Gastroesophageal sphincter (tissue), 3 donors: Measurements from ENCODE around the gene TGFBR2.

Source experiments
- CTCF ChIP-seq, 4 experiments: fragments of 200-600 bp in 2 of 4; fragments of 450-650 bp in 2 of 4; sonication (generic) in 1 of 4; IDR thresholded peaks; one replicate each; pipeline ENCODE4 v1.5.1; 2017 to 2019; ENCODE audit warnings: antibody characterized with exemption in 4 of 4, mild to moderate bottlenecking in 2 of 4, moderate library complexity in 2 of 4
- EP300 ChIP-seq: sonication (generic); formaldehyde crosslinking; IDR thresholded peaks from one replicate; pipeline ENCODE4 v1.6.1; 2017; ENCODE audit warnings: antibody characterized with exemption, mild to moderate bottlenecking

- TF ChIP-seq EP300 = no peak
- TF ChIP-seq CTCF (IDR thresholded peaks at IDR 0.05) = no peak
Measured at GRCh38 chr3:30622047-30622545, 15.7 kb downstream of the TGFBR2 start.
